ENCODE measurements around the gene ZNF354B.
"Not testable (repeated sequence)": the region's sequence is repeated elsewhere in the genome, so short reads cannot be mapped to it uniquely, and the experiment has no call there.

Gene ZNF354B

DNA sequence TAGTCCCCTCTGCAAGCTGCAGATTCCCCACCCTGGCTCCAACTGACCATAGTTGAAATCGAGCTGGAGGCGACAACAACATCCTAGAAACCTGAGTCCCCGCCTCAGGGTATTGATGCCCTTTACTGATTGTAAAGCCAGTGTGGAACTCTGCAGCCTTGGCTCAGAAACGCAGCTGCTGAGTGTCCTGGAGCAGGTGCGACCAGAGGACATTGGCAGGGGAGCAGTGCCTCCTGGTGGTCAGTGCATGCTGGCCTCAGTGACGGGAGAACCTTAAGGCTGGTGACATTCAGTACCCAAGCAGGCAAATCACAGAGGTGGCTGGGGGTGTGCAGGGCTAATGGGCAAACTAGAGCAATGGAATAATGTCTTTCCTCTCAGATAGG lies 20.4 kb upstream of the ZNF354B start:
- no peaks in the 10 kb centered on the region for H3K9me3 ChIP-seq (ENCODE audit: insufficient read depth, low read depth, low read length)
- no peak overlapping the region for H3K4me3 ChIP-seq (ENCODE audit: low read length)
- no peak overlapping the region for H3K27ac ChIP-seq (ENCODE audit: low read depth, low read length)
- no peaks in the 10 kb centered on the region for H3K36me3 ChIP-seq (ENCODE audit: insufficient read depth, low read length)
- no peak overlapping the region for H3K9ac ChIP-seq (ENCODE audit: low read depth, low read length)
- no peaks in the 10 kb centered on the region; the same call in 1 of the 2 replicates for H3K4me1 ChIP-seq (ENCODE audit: insufficient read depth, low read length)
- H3K27me3 ChIP-seq (ENCODE audit: insufficient read depth, low read length) = no peaks in the 10 kb centered on the region; the same call in 1 of the 2 replicates
- 44% methylated on average over 6 of the region's 6 CpGs for WGBS

DNA sequence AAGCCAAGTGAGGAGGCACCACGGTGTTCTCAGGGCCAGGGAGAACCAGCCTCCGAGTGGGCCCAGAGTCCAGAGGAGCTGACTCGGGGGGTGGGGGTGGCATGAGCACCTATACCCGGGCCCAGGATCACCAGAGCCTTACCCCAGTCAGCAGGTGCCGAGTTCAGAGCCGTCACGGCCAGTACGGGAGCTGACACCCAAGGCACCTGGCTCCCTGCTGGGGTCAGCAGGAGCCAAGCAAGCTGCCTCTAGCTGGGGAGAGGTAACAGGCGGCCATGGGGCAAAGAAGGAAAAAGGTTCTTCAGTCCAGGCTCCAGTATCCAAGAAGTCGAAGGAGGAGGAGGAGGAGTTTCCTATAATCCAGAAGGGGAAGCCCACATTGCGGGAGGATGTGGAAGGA lies 19.4 kb upstream of the ZNF354B start:
- H3K9me3 ChIP-seq (ENCODE audit: insufficient read depth, low read depth, low read length); H3K27ac ChIP-seq (ENCODE audit: low read depth, low read length); H3K27me3 ChIP-seq (ENCODE audit: insufficient read depth, low read length); H3K4me3 ChIP-seq (ENCODE audit: low read length); H3K9ac ChIP-seq (ENCODE audit: low read depth, low read length); H3K4me1 ChIP-seq (ENCODE audit: insufficient read depth, low read length); H3K36me3 ChIP-seq (ENCODE audit: insufficient read depth, low read length): not testable (repeated sequence)
- WGBS = 90% methylated on average over 11 of the region's 11 CpGs

DNA sequence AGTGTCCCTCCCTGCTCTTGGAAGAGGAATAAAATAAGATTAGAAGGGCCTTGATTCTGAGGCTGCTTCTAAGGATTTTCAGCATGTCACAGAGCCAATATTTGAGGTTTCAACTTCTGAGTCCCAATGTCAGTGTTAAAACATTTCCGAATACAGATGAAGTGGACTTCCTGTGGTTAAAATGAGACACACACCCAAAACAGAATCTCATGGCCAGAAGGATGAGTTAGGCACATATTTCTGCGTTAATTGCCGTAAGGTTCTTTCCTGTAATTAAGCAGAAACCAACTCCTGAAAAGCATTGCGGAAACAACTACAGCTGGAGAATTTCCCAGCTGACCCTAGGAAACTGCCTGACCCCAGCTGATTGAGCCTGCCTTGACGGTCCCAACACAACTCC lies 10.4 kb upstream of the ZNF354B start:
- H3K27ac ChIP-seq (ENCODE audit: low read depth, low read length) = no peak overlapping the region
- H3K4me1 ChIP-seq (ENCODE audit: insufficient read depth, low read length) = 0 out of 2 replicates have a peak, but pooled peaks cover 1% of the 10 kb centered on the region
- no peaks in the 10 kb centered on the region for H3K9me3 ChIP-seq (ENCODE audit: insufficient read depth, low read depth, low read length)
- 91% methylated on average over 5 of the region's 5 CpGs for WGBS
- H3K4me3 ChIP-seq (ENCODE audit: low read length) = no peak overlapping the region
- no peak overlapping the region for H3K9ac ChIP-seq (ENCODE audit: low read depth, low read length)
- no peaks in the 10 kb centered on the region for H3K27me3 ChIP-seq (ENCODE audit: insufficient read depth, low read length)
- no peaks in the 10 kb centered on the region for H3K36me3 ChIP-seq (ENCODE audit: insufficient read depth, low read length)

DNA sequence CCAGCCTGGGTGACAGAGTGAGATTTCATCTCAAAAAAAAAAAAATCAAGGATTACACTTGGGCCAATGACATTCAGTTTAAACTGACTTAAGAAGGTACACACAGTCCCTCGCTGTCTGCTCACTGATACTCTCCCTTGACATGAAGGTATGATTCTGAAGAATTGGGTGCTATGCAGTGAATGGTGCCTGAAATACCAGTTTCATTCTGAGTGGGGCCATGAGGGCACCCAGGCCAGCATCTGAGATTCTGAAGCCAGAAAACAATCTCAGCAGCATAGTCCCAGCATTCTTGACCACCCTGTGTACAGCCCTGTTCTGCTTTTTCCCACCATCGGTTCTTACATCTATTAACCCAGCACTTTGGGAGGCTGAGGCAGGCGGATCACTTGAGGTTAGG lies 7.8 kb upstream of the ZNF354B start:
- Histone ChIP-seq H3K9me3 (ENCODE audit: insufficient read depth, low read depth, low read length) (no peaks in the 10 kb centered on the region), H3K9ac (ENCODE audit: low read depth, low read length) (no peak overlapping the region), H3K4me1 (ENCODE audit: insufficient read depth, low read length) (0 out of 2 replicates have a peak, but pooled peaks cover 4% of the 10 kb centered on the region), H3K36me3 (ENCODE audit: insufficient read depth, low read length) (no peaks in the 10 kb centered on the region), H3K4me3 (ENCODE audit: low read length) (no peak overlapping the region), H3K27me3 (ENCODE audit: insufficient read depth, low read length) (no peaks in the 10 kb centered on the region), H3K27ac (ENCODE audit: low read depth, low read length) (no peak overlapping the region)
- 87% methylated on average over 3 of the region's 3 CpGs for WGBS

DNA sequence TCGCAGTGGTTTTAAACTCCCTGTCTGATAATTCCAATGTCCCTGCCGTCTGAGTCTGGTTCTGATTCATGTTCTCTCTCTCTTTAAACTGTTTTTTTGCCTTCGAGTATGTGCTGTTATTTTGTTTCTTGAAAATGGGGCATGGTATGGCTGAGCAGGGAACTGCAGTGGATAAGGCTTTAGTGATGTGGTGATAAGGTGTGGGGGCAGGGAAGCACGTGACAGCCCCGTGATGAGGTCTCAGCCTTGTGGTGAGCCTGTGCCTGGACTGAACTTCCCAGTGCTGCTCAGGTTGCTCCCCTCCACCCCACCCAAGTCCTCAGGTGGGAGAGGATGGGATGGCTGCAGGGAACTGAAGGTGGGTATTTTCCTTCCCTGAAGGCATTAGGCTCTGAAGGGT lies 5.5 kb upstream of the ZNF354B start:
- no peaks in the 10 kb centered on the region for H3K36me3 ChIP-seq (ENCODE audit: insufficient read depth, low read length)
- WGBS = 68% methylated on average over 5 of the region's 5 CpGs
- 0 out of 2 replicates have a peak, but pooled peaks cover 4% of the 10 kb centered on the region for H3K4me1 ChIP-seq (ENCODE audit: insufficient read depth, low read length)
- H3K27ac ChIP-seq (ENCODE audit: low read depth, low read length) = no peak overlapping the region
- H3K4me3 ChIP-seq (ENCODE audit: low read length) = no peak overlapping the region
- H3K27me3 ChIP-seq (ENCODE audit: insufficient read depth, low read length) = no peaks in the 10 kb centered on the region
- no peak overlapping the region for H3K9ac ChIP-seq (ENCODE audit: low read depth, low read length)
- no peaks in the 10 kb centered on the region for H3K9me3 ChIP-seq (ENCODE audit: insufficient read depth, low read depth, low read length)

DNA sequence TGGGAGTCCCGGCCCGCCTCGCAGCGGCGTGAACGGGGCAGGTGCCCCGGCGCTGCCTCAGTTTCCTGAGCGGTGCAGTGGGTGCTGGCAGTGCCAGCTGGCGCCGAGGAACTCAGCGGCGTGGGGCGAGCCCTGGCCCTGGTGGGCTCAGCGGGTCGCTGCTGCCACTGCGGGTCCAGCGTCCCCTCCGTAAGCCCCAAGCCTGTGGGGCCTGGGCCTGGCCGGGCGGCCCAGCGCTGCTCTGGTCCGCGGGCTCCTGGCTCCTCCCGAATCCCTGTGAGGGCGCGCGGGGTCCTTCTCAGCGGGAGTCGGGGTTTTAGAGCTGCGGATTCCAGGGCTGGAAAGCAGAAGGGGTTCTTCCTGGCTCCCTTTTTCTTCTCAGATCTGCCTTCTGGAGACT lies 862 bp downstream of the ZNF354B start:
- H3K9ac ChIP-seq (ENCODE audit: low read depth, low read length) = peak overlapping the region; percentile 76
- H3K36me3 ChIP-seq (ENCODE audit: insufficient read depth, low read length) = peaks cover 22% of the 10 kb centered on the region
- not testable (repeated sequence) for H3K27me3 ChIP-seq (ENCODE audit: insufficient read depth, low read length); H3K27ac ChIP-seq (ENCODE audit: low read depth, low read length); H3K9me3 ChIP-seq (ENCODE audit: insufficient read depth, low read depth, low read length); H3K4me1 ChIP-seq (ENCODE audit: insufficient read depth, low read length)
- WGBS = no CpG with 5 or more reads among the region's 31 CpGs
- peak overlapping the region; percentile 72 for H3K4me3 ChIP-seq (ENCODE audit: low read length)

DNA sequence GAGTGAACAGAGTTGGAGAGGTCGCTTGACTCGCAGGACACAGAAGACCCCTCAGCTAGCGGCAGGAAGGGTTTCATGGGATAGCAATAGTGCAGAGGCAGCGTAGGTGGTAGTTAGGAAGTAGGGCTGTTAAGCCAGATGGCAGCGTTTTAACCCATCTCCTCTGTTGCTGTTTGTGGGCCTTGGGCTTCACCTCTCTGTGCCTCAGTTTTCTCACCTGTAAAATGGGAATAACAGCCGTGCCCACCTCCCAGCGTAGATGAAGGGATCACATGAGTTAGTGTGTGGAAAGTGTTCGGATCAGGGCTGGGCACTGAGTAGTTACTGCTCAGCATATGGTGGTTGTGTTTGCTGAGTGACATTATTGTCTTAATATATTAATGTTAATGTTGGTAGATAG lies 1.9 kb downstream of the ZNF354B start:
- Histone ChIP-seq H3K9me3 (ENCODE audit: insufficient read depth, low read depth, low read length) (no peaks in the 10 kb centered on the region), H3K9ac (ENCODE audit: low read depth, low read length) (no peak overlapping the region), H3K27ac (ENCODE audit: low read depth, low read length) (no peak overlapping the region), H3K27me3 (ENCODE audit: insufficient read depth, low read length) (no peaks in the 10 kb centered on the region), H3K36me3 (ENCODE audit: insufficient read depth, low read length) (peaks cover 33% of the 10 kb centered on the region), H3K4me1 (ENCODE audit: insufficient read depth, low read length) (no peaks in the 10 kb centered on the region), H3K4me3 (ENCODE audit: low read length) (no peak overlapping the region; the same call in 1 of the 2 replicates)
- 96% methylated on average over 8 of the region's 8 CpGs for WGBS

DNA sequence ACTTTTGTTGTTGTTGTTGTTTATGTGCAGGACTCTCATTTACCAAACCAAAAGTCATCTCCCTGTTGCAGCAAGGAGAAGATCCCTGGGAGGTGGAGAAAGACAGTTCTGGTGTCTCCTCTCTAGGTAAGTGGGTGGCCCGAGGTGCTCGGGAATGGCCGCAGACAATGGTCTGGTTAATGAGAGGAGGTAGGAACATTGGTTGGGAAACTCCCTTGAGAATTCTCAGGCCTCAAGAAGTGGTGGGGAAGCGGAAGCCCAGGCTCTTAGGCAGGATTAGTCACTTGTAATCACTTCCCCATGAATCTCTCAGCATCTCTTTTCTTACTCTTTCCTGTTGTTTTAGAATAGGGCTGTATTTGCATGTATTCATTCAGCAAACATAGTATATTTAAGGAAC lies 7.2 kb downstream of the ZNF354B start:
- H3K4me1 ChIP-seq (ENCODE audit: insufficient read depth, low read length) = no peaks in the 10 kb centered on the region
- no peak overlapping the region for H3K4me3 ChIP-seq (ENCODE audit: low read length)
- H3K27me3 ChIP-seq (ENCODE audit: insufficient read depth, low read length) = no peaks in the 10 kb centered on the region
- H3K27ac ChIP-seq (ENCODE audit: low read depth, low read length) = no peak overlapping the region
- H3K9me3 ChIP-seq (ENCODE audit: insufficient read depth, low read depth, low read length) = no peaks in the 10 kb centered on the region
- 91% methylated on average over 3 of the region's 4 CpGs for WGBS
- peaks cover 75% of the 10 kb centered on the region for H3K36me3 ChIP-seq (ENCODE audit: insufficient read depth, low read length)
- no peak overlapping the region for H3K9ac ChIP-seq (ENCODE audit: low read depth, low read length)

DNA sequence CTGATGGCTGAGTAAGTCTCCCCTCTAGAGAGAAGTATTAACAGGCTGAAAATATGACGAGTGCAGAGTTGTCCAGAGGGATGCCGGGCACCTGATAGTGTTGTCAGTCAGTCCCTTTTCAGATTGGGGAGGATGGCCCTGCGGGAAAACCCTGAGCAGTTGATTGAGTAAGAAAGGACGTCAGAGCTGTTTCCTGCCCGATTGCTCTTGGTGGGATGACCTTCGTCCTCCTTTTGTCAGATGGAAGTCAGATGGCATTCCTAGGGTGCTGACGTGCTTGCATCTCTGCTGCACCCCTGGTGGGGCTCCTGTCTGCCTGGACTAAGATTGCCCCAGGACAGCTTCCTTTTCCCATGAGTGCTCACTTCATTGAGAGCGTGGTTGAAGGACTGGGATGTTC lies 9.8 kb downstream of the ZNF354B start:
- H3K27me3 ChIP-seq (ENCODE audit: insufficient read depth, low read length) = no peaks in the 10 kb centered on the region
- 95% methylated on average over 8 of the region's 8 CpGs for WGBS
- H3K4me3 ChIP-seq (ENCODE audit: low read length) = no peak overlapping the region
- no peak overlapping the region for H3K9ac ChIP-seq (ENCODE audit: low read depth, low read length)
- no peak overlapping the region for H3K27ac ChIP-seq (ENCODE audit: low read depth, low read length)
- H3K9me3 ChIP-seq (ENCODE audit: insufficient read depth, low read depth, low read length) = peaks cover 5% of the 10 kb centered on the region; the same call in 1 of the 2 replicates
- H3K4me1 ChIP-seq (ENCODE audit: insufficient read depth, low read length) = no peaks in the 10 kb centered on the region
- peaks cover 82% of the 10 kb centered on the region for H3K36me3 ChIP-seq (ENCODE audit: insufficient read depth, low read length)

DNA sequence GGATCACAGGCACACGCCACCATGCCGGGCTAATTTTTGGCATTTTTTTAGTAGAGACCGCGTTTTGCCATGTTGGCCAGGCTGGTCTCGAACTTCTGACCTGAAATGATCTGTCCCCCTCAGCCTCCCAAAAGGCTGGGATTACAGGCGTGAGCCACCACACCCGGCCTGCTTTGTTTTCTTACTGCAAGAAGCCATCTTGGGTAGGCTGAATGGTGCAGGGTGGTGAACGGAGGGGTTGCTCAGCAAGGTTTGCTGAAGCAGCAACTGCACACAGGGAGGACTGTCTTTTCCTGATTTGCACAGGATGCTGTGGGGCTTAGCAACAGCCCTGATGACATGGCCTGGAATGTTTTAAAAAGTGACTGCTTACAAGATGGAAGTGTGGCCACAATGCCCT lies 10.7 kb downstream of the ZNF354B start:
- Histone ChIP-seq H3K27me3 (ENCODE audit: insufficient read depth, low read length) (no peaks in the 10 kb centered on the region), H3K9ac (ENCODE audit: low read depth, low read length) (no peak overlapping the region), H3K27ac (ENCODE audit: low read depth, low read length) (no peak overlapping the region), H3K9me3 (ENCODE audit: insufficient read depth, low read depth, low read length) (peaks cover 8% of the 10 kb centered on the region; the same call in 1 of the 2 replicates), H3K4me3 (ENCODE audit: low read length) (no peak overlapping the region), H3K4me1 (ENCODE audit: insufficient read depth, low read length) (no peaks in the 10 kb centered on the region), H3K36me3 (ENCODE audit: insufficient read depth, low read length) (peaks cover 88% of the 10 kb centered on the region)
- 96% methylated on average over 8 of the region's 8 CpGs for WGBS

DNA sequence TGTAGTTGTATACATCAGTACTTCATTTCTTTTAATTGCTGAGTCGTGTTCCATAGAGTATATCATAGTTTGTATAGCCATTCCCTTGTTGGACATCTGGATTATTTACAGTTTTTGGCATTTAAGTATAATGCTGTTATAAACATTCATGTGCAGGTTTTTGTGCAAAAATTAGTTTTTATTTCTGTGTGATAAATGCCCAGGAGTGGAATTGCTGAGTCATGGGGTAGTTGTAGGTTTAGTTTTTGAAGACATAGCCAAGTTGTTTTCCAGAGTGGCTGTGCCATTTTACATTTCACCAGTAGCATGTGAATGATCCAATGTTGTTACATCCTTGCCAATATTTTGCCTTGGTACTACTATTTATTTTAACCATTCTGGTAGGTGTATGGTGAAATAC lies 12.5 kb downstream of the ZNF354B start:
- H3K4me1 ChIP-seq (ENCODE audit: insufficient read depth, low read length) = no peaks in the 10 kb centered on the region
- H3K4me3 ChIP-seq (ENCODE audit: low read length) = no peak overlapping the region
- H3K36me3 ChIP-seq (ENCODE audit: insufficient read depth, low read length) = peaks cover 87% of the 10 kb centered on the region
- peaks cover 15% of the 10 kb centered on the region; the same call in 1 of the 2 replicates for H3K9me3 ChIP-seq (ENCODE audit: insufficient read depth, low read depth, low read length)
- no peaks in the 10 kb centered on the region for H3K27me3 ChIP-seq (ENCODE audit: insufficient read depth, low read length)
- no peak overlapping the region for H3K27ac ChIP-seq (ENCODE audit: low read depth, low read length)
- H3K9ac ChIP-seq (ENCODE audit: low read depth, low read length) = no peak overlapping the region
- WGBS = 100% methylated on average over 1 of the region's 1 CpG

DNA sequence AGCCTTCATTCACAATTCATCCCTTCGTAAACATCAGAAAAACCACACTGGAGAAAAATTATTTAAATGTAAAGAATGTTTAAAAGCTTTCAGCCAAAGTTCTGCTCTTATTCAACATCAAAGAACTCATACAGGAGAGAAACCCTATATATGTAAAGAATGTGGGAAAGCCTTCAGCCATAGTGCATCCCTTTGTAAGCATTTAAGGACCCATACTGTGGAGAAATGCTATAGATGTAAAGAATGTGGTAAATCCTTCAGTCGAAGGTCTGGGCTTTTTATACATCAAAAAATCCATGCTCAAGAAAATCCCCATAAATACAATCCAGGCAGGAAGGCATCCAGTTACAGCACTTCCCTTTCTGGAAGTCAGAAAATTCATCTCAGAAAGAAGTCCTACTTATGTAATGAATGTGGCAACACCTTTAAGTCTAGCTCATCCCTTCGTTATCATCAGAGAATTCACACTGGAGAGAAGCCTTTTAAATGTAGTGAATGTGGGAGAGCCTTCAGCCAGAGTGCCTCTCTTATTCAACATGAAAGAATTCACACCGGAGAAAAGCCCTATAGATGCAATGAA lies 23.5 kb downstream of the ZNF354B start:
- H3K27me3 ChIP-seq (ENCODE audit: insufficient read depth, low read length); H3K4me3 ChIP-seq (ENCODE audit: low read length); H3K4me1 ChIP-seq (ENCODE audit: insufficient read depth, low read length); H3K27ac ChIP-seq (ENCODE audit: low read depth, low read length); H3K9ac ChIP-seq (ENCODE audit: low read depth, low read length): not testable (repeated sequence)
- peaks cover 72% of the 10 kb centered on the region for H3K9me3 ChIP-seq (ENCODE audit: insufficient read depth, low read depth, low read length)
- 100% methylated on average over 1 of the region's 4 CpGs for WGBS
- H3K36me3 ChIP-seq (ENCODE audit: insufficient read depth, low read length) = peaks cover 83% of the 10 kb centered on the region

Data from HUES64 (cell line).